ENCODE measurements around the gene ZBTB20.

DNA sequence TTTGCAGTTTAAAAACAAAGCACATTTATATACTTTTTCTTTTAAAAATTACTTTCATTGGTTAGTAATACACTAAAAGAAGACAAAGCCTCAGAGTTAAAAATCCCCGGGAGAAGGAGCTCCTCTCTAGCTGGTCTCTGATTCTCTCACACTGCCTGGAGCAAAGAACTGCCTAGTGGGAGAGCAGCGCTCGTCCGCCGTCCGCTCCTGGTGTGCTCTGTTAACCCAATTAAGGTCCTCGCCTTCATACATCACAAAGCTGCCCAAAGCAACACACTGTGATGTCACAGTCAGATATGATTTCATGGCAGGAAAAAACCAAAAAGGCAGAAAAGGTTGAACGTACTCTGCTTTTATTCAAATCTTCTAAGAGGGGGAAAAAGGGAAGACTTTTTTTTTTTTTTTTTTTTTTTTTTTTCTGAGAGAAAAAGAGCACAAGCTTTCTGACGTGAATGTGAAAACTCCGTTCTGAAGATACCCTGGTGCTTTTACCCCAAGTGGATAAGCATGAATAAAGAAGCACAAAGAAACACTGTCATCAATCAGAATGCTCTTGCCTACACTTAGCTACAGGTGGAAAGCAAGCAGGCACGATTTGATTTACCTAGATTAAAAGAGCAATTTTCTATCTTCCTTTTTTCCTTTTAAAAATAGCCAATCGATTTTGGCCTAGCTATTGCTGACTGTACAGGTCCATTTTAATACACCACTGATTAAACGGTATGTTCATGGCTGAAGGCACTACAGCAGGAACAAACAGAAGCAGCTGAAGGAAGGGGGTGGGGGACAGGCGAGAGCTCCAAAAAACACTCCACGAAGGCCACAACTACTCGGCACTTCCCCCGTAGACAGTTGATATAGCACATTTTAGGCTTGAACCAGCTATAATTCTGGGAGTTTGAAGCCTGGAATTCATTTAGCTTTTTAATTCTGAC is 738.1 kb downstream of the ZBTB20 start:
- TF ChIP-seq, protein P1, sequence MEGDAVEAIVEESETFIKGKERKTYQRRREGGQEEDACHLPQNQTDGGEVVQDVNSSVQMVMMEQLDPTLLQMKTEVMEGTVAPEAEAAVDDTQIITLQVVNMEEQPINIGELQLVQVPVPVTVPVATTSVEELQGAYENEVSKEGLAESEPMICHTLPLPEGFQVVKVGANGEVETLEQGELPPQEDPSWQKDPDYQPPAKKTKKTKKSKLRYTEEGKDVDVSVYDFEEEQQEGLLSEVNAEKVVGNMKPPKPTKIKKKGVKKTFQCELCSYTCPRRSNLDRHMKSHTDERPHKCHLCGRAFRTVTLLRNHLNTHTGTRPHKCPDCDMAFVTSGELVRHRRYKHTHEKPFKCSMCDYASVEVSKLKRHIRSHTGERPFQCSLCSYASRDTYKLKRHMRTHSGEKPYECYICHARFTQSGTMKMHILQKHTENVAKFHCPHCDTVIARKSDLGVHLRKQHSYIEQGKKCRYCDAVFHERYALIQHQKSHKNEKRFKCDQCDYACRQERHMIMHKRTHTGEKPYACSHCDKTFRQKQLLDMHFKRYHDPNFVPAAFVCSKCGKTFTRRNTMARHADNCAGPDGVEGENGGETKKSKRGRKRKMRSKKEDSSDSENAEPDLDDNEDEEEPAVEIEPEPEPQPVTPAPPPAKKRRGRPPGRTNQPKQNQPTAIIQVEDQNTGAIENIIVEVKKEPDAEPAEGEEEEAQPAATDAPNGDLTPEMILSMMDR (conservative IDR thresholded peaks at IDR 0.05; ENCODE audit: low read depth, low read length): no peak
- no peak for TF ChIP-seq EZH2phosphoT487 (IDR thresholded peaks at IDR 0.05; ENCODE audit: borderline replicate concordance, low read length)
- TF ChIP-seq EZH2 (IDR thresholded peaks at IDR 0.05; ENCODE audit: low read length, unreplicated experiment): no peak

Measured in PC-3 (cell line).